Embryonic facial prominence (tissue), 1 donor: ENCODE results near the gene RNF130.
"Not testable (repeated sequence)": the region's sequence is repeated elsewhere in the genome, so short reads cannot be mapped to it uniquely, and the experiment has no call there.

ENCODE experiments used
- DNase-seq: peaks from one replicate; pipeline ENCODE4 v3.0.0-alpha.2; 2016; ENCODE audit errors: extremely low spot score

The RNF130 gene

DNA sequence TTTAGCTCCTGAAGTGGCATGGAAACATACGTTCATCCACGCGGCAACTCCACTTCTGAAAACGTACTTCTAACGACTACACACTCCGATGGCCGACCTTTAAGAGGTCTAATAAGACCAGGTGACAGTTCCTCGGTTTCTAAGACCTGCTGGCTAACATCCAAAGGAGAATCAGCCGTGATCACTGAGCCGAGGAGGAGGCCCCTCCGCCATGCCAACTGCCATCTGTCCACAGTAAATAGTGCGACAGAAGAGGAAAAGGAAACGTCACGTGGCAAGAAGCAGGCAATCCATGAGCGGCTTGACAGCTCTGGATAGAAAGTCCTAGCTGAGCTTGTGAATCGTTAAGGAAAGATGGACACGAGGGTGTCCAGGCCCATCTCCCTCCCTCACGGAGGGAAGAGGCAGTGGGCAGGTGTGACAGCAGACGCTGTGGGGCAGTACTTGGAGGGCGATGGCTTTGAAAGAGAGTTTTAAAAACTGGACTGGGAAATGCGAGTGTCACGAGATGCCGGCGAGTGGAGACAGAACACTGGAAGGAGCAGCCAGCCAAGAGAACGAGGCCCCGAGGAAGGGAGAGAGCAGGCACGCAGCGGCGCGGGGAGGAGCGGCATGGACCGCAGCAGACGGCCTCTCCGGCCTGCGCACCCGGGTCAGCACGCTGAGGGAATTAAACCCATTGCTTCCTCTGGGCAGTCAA is 97.2 kb downstream of the RNF130 start:
- no peak for DNase-seq

DNA sequence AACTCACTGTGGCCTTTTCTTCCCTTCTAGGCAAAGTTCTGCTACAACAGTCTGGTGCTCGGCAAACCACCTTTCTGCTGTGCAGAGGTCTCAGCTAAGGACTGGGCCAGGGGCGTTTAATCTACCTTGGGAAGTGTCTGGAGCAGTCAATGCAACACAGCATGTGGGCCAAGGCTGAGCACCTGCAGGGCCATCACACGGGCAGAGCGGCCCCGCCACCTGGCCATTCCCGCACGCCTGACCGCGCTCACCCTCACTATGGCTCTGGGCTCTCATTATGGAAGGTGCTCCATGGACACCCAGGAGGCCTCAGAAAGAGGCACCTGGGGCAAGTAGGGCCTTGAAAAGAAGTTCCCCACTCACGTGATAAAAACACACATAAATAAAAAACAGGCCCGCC is 98.2 kb downstream of the RNF130 start:
- no peak for DNase-seq

DNA sequence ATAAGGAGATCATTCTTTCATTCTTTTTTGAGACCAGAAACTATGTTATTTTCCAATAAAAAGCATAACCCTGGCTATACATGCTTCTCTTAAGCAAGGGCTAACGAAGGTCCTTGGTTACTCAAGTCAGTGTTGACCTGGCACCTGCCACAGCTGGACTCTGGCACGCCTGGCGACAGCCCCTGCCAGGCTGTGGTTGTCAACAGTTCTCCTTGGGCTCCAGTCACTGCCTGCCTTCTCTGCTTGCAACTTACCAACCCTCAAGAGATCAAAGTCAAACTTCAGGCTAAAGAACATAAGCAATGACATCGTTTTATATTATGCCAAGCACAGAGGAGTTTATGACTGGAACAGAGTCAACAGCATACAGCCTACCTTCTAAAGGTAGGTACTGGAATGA is 102.4 kb downstream of the RNF130 start:
- DNase-seq, result no peak

DNA sequence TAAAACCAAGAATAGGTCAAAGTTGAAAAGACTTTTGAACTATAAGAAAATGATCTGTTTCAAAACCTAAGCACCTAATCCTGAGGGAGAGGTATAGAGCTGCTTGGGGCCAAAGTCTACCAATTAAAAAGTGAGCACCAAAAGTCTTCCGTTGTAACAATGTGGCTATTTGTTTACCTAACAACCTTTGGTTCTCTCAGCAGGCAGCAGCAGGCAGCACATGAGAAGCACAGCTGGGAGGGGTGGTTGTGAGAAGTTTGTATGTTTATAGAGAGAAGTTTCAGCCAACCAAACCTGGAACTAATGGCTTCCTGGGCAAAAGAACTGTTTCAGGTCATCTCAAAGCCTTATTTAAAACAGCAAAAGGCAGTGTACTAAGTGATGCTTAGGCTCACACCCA is 104.1 kb downstream of the RNF130 start:
- DNase-seq, result no peak

DNA sequence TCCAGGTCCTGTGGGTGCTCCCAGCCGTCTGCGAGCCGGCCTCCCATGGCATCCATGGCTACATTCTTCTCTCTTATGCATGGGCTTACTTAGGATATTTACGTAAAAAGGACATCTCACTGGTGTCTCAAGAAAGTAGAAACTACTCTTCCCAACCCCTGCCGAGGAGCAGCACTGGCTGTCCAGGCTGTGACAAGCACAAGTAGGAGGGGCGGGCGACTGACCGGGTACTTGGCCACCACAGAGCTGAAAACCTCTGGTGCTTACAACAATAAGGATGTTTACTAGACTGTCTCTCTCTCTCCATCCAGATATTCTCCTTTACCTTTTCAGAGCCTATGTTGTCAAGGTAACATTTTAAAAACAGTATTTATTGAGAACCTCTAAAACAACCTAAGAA is 107.5 kb downstream of the RNF130 start:
- no peak for DNase-seq

DNA sequence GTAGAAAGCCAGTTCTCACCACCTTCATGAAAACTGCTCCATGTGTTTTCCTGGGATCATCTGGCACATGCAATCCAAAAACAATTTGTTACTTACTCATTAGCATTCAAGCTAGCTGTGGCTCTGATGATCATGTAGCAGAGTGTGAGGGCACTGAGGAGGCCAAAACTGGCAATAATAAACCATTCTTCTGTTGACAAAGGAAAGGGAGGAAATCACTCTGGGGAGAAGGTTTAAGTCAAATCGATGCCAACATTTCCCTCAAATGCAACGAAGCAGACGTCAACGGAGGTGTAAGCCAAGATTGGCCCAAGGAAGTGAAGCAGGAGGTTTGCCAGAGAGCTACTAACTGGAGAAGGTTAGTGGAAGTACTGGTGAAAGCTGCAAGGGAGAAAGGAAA is 108.2 kb downstream of the RNF130 start:
- no peak for DNase-seq

DNA sequence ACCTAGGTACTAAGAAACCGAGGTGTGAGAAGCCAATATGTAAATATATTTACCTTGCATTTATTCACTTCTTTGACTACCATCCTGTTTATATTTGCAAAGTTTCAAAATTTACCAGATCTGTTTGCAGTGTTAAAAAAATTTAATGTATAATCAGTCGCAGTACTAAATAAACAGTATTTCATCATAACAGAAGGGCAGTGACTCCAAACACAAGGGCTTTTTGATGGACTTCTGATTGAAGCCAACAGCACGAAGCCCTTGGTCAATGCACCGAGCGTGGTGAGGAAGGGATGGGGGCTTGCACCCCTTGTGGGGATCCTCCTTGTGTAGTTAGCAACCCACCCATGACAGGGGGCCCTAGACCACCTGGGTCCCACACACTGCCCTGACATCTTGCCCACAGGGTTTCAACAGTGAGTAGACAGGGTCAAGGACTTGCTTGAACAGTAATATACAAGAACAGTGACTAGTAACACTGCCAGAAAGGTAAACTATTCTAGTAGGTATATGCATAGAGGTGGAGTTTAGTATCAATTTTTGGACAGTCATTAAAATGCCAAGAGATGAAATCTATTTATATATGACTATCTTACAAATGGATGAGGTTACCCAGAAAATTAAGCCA is 111.2 kb downstream of the RNF130 start:
- DNase-seq, result no peak

DNA sequence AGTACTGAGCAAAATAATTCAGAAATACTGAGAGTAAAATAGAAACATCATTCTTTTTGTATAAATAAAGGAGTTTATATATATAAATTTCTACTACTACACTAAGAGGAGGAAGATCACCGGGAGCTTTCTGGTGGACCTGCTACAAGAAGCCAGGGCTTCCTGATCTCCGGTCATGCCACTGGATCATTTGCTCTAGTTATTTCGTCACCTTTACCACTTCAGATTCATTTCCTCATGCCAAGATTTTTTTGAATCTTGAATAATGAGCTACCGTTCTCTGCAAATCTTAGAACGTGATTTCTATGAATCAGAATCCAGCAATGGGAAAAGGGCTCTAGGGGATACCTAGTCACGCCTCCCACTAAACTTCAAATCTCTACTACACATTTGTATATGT is 111.9 kb downstream of the RNF130 start:
- DNase-seq, result no peak

DNA sequence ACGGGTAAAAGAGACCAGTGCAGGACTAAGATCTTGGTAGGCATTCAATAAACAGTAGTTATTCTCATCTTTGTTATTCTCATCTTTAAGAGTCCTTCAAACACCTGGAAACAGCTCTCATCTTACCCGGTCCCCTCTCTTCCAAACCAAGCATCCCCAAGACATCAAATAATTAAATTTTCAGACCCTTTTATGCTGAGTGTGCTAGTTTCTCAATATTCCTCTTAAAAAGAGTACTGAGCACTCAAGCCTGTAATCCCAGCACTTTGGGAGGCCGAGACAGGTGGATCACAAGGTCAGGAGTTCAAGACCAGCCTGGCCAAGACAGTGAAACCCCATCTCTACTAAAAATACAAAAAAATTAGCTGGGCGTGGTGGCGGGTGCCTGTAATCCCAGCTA is 112.4 kb downstream of the RNF130 start:
- DNase-seq, result not testable (repeated sequence)

DNA sequence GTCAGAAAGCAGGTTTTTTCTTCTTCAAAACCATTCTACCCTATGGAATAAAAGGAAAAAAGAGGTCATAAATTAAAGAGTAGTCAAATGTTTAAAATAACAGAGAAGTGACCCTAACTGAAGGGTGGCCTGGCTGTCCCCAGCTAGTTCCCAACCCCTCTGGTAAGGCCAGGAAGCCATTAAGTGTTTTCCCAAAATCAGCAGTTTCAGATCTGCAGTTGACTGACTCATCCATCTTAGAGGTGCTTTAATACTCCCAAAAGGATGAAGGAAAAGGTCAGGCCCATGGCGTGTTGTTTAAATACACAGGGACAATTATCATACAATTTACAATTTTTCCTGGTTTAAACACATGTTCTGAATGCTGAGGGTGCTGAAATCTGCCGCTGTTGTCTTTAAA is 115.9 kb downstream of the RNF130 start:
- DNase-seq, result no peak

DNA sequence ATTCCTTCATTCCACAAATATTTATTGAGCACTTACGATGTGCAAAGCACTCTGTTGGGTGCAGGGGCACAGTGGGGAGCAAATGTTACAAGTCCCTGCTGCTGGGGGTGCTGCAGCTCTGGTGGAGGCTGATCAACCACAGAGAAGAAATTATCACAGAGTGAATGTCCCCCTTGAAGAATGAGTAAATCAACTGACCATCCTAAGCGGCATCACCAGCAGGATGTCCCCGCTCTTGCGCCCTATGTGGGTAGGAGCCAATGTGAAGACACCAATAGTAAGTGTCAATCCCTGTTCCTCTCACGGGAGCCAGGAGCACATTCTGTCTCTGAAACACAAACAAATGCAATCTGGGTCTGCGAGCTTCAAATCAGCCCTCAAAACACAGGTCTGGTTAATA is 116.5 kb downstream of the RNF130 start:
- no peak for DNase-seq

DNA sequence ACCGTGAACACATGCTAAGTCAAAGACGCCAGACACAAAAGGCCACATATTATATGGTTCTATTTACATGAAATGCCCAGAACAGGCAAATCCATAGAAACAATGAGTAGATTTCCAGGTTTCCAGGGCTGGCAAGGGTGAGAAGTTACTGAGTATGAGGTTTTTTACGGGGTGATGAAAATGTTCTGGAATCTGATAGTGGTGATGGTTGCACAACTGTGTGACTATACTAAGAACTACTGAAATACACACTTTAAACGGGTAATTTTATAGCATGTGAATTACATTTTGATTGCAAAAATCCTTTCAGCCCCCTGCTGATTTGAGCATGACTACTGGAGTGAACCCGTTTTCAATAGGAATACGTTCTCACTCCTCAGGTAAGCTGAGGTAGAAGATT is 117.1 kb downstream of the RNF130 start:
- no peak for DNase-seq

DNA sequence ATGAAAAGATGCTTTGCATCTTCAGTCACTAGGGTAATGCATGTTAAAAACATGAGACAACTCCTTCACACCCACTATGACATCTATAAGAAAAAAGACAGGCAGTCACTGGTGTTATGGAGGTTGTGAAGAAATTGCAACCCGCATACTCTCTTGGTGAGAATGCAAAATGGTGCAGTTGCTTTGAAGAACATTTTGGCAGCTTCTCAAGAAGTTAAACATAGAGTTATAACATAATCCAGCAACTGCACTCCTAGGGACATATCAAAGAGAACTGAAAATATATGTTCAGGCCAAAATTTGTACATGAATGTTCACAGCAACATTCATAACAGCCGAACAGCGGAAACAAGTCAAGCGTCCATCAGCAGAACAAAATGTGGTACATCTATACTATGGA is 117.6 kb downstream of the RNF130 start:
- DNase-seq, result no peak

DNA sequence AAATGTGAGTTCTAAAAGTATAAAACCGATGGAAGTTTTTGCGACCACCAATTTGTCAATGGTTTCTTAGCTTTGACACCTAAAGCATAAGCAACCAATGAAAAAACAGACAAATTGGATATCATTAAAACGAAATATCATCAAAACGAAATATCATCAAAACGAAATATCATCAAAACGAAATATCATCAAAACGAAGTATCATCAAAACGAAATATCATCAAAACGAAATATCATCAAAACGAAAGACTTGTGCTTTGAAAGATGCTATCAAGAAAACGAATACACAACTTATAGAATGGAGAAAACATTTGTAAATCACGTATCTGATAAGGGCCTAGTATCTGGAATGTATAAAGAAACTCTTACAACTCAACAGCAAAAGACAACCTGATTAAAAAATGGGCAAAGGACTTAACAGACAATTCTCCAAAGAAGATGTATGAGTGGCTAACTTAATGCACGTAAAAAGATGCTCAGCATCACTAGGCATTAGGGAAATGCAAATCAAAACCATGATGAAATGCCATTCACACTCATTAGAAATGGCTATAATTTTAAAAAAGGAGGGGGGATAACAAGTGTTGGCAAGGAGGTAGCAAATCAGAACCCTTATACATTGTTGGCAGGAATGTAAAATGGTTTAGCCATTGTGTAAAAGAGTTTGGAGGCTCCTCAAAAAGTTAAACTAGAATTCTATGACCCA is 134.4 kb downstream of the RNF130 start:
- no peak for DNase-seq

DNA sequence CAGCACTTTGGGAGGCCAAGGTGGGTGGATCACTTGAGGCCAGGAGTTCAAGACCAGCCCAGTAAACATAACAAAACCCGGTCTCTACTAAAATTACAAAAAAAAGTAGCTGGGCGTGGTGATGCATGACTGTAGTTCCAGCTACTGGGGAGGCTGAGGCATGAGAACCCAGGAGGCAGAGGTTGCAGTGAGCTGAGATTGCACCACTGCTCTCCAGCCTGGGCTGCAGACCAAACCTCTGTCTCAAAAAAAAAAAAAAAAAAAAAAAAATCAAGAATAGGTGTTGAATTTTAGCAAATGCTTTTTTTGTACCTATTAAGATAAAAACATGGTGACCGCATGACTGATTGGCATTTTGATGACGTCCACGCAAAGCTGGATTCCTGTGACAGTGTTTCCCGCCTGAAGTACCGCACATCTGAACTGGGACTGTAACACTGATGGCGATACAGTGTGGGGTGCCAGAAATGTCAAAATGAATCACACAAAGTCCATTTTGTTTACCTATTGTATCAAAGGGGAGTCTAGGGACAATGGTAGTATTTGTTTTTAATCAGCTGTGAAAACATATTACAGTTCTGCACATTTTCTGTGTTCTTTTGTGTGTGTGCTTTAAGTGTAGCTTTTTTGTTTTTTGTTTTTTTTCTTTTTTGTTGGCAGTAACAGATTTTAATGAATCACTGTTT is 140.6 kb downstream of the RNF130 start:
- no peak for DNase-seq

DNA sequence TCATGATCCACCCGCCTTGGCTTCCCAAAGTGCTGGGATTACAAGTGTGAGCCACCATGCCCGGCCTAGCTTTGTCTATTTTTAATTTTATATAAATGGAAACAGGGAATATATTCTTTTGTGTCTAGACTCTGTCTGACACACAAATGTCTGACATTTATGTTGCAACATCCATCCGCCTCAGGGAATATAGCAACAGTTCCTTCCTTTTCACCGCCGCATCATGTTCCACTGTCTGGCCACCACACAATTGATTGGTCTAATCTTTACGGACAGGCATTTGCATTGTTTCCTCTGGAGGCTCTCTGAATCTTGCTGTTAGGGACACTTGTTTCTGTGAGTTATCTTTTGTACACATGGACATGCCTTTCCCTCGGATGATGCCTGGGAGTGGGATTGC is 143.7 kb downstream of the RNF130 start:
- no peak for DNase-seq

DNA sequence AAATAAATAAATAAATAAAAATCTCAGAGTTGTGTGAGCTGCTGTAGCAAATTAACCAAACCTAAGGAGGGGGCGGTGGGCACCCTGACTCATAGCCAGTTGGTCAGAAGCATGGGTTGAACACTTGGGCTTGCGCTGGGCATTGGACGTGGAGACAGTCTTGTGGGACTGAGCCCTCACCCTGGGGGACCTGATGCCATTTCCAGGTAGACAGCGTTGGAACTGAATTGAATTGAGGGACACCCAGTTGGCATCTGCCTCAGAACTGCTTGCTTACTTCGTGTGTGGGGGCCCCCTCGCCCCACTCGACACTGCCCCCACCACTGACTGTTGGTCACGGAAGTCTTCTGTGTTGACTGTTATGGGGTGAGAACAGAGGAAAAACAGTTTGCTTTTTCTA is 144.9 kb downstream of the RNF130 start:
- no peak for DNase-seq

DNA sequence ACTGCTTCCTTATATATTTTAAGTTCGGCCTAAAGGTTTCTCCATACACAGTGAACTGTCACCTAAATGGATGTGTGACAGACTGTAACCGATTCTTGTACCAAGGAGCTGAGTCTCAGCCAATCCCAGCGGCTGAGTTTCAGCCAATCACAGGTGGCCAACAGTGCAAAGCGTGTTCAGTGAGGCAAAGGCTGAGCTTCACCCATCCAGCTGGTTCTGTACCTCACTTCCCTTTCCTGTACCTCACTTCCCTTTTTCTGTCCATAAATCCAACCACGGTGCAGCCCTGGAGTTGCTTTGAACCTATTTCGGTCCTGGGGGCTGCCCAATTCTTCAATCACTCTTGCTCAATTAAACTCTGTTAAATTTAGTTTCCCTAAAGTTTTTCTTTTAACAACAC is 148.1 kb downstream of the RNF130 start:
- DNase-seq, result no peak

DNA sequence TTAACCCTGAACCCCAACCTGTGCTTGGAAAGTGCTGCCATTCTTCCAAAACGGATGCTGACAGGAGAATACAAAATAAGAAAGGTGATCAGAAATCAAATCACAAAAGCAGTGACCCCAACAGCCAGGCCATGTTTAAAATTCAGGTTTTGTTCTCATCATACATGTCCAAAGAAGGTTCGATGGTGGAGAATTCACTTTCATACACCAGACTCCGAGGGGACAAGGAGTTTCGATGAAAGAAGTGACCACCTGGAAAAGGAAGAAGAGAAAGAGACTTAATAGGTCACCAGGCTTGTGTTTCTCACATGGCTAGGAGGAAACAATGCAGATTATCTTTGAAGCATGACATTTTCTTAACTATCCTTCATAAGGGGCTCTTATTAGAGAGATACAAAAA is 151.4 kb downstream of the RNF130 start:
- DNase-seq, result no peak

DNA sequence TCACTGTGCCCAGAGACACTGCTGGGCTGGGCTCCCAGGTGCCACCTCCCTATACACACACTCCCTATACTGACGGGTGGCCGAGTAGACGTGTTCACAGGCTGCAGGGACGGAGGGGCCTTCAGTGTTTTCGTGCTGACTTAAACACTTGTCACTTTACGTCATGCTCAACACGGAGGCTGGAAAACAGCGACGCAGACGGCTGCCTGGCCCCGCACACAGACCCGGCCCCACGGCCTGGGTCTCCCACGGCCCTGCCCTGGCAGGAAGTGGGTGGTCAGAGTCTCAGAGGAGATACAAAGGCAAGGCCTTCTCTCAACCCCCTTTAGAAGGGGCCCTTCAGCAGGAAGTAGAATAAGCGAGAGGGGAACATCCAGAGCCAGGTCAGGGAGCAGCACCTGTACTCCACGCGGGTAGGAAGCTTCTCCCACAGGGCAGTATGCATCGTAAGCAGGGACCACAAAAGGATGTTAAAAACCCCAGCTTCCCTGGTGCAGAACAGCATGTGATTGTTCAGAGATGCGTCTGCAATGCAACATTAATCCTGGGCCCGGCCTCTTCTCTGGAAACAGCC is 152.0 kb downstream of the RNF130 start:
- no peak for DNase-seq

DNA sequence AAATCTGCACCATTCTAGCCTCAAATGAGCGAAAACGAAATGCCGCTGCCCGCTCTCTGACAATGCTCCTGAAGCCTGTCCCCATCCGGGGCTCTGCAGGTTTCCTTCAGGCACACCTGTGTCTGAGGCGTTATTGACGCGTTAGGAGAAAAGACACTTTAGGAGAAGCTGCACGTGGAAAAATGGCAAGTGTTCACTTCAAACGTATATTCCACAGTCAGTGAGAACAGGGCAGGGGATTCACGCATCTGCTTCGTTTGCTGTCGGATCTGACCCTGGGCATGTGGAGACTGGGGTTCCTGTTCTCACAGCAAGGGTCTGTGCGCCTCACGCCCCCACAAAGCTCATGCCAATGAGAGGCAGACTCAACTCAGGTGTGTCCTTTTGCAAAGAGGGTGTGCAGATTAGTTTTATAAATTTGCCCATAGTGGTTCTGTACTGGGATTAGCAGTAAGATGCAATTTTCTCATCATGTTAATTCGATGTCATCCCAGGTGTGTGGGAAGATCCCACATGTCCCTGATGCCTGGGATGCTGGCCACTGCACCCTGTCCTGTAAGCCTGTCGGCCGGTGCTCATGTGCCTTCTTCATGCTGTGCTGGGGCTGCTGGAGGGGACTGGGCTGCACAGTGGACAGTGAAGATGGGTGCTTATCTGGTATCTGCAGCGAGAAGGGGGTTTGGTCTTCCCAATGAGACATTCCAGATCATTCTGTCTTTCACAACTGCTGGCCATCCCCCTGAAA is 152.6 kb downstream of the RNF130 start:
- no peak for DNase-seq

DNA sequence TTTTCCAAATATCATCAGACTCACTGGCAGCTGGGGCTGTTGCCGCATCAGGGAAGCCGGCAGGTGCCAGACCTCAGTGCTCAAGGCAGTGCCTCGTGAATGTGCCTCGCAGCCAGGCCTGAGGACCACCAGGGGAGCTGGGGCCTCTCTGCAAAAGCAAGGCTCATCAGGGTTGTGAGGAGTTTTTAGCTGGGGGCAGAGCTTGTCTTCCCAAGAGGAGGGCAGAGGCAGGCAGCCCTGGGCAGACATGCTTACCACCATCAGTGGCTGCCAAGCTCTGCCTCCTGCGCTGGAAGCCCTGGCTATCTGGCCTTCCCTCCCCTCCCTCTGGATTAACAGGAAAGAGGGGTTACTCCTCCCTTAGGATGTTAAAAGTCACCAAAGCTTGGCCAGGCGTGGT is 155.0 kb downstream of the RNF130 start:
- DNase-seq, result no peak
